Right ventricle myocardium inferior (tissue), 1 donor: ENCODE results near the gene BCL6B. TPM values are rescaled to one million over a fixed set of nuclear protein-coding genes. Genes with fewer than 3 reads are reported as not detected.

ENCODE experiments used
- ATAC-seq: fragments of 200-7000 bp; cut with Tn5 transposase; one replicate; pipeline ENCODE4 v1.9.1; 2020; ENCODE audit warnings: mild to moderate bottlenecking, moderate library complexity
- DNase-seq: peaks from one replicate; pipeline ENCODE4 v3.0.0; 2021; ENCODE audit errors: missing footprints
- intact Hi-C: fragments of 100-400 bp; cut with DNase I; formaldehyde crosslinking; loops from one replicate; pipeline ENCODE4 v1.11.0; 2022
- total RNA-seq: library from RNA; stranded (reverse); fragmentation: NEBNext Ultra II Directional; extraction: Animal tissue kit (Norgen Biotek cat#: 25700); gene quantifications from one replicate; pipeline ENCODE4 v1.2.1, GENCODE V29; 2021
- donor health status: DM: no; HTN: yes; CAD: no; lungs with severe emphysema.

The BCL6B gene
- total RNA-seq, 1 donor from 2014 or later: 14.0 TPM

DNA sequence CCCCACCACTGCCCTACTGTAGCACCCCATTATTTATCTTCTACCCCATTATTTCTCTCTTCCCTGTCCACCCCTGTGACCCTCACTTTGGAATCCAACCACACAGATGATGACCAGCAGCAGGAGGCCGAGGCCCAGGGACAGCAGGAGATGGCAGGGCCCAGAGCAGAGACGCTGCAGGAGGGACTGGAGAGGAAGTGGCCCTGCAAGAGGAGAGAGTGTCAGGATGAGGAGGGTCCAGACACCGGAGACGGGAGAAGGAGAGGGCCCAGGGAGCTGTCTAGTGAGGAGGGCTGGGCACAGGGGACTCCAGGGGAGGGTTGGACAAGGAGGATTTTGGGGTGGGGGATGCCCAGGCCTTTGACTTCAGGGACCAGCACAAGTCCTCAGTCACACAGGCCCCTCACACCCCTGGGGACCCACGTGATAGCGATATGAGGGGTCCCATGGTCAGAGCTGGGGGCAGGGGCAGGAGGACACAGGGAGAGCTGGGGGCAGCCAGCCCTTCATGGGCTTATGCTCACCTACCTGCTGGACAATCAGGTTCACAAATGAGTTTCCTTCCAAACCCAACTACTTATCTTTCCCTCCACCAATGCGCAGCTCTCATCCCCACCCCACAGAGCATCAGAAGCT, 55.2 kb downstream of the BCL6B start:
- no peak for DNase-seq
- no peak for ATAC-seq
- intact Hi-C loops: no loop called here

DNA sequence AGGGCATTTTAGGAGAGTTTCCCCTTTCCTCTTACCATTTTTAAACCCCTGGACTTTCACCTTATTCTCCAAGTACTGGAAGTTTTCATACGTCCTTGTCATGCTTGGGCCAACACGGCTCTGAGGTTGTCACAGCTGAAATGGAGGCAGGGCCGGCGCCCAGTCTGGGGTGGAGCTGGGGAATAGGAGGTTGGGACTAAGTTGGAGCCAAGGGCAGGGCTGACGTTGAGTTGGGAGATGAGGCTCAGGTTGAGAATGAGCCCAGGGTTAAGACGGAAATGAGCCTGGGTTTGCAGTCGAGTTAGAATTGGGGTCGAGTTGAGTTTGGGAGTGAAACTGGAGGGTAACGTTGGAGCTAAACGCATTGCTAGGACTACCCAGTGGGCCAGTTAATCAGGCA, 55.9 kb downstream of the BCL6B start:
- no peak for DNase-seq
- no peak for ATAC-seq
- intact Hi-C loops: no loop called here

Other genes with a start within 250 kb of the BCL6B start
- not detected for gene FBXO39, start 246.8 kb upstream of the BCL6B start, total RNA-seq
- not detected for gene TEKT1, start 191.3 kb upstream of the BCL6B start, total RNA-seq
- 0.11 TPM for gene ALOX12, start 27.0 kb upstream of the BCL6B start, total RNA-seq
- gene RNASEK, start 10.4 kb upstream of the BCL6B start, total RNA-seq: 177 TPM
- gene SLC16A13, start 13.0 kb downstream of the BCL6B start, total RNA-seq: 1.8 TPM
- 0.78 TPM for gene SLC16A11, start 21.0 kb downstream of the BCL6B start, total RNA-seq
- gene CLEC10A, start 57.2 kb downstream of the BCL6B start, total RNA-seq: 5.4 TPM
- gene ASGR2, start 91.8 kb downstream of the BCL6B start, total RNA-seq: 0.46 TPM
- gene ASGR1, start 156.3 kb downstream of the BCL6B start, total RNA-seq: 0.43 TPM
- 20.6 TPM for gene DLG4, start 196.8 kb downstream of the BCL6B start, total RNA-seq
- 2,192 TPM for gene ACADVL, start 196.9 kb downstream of the BCL6B start, total RNA-seq
- 20.0 TPM for gene DVL2, start 211.5 kb downstream of the BCL6B start, total RNA-seq
- gene PHF23, start 216.4 kb downstream of the BCL6B start, total RNA-seq: 23.3 TPM
- gene GABARAP, start 219.4 kb downstream of the BCL6B start, total RNA-seq: 444 TPM
- gene CTDNEP1, start 228.7 kb downstream of the BCL6B start, total RNA-seq: 114 TPM
- gene ELP5, start 229.2 kb downstream of the BCL6B start, total RNA-seq: 72.7 TPM
- gene CLDN7, start 239.4 kb downstream of the BCL6B start, total RNA-seq: 1.2 TPM